Fibroblast of the aortic adventitia (primary cell): Measurements from ENCODE around the gene KRT2. TPM values are rescaled to one million over a fixed set of nuclear protein-coding genes. Genes with fewer than 3 reads are reported as not detected.

Experiments used
- DNase-seq: peaks from one replicate; pipeline ENCODE4 v3.0.0-alpha.2; 2010; ENCODE audit warnings: low read depth
- H3K4me3 ChIP-seq: 2 replicates; pipeline ENCODE4 v1.5.1; 2011; ENCODE audit warnings: low read depth, mild to moderate bottlenecking, control low read depth, low read length, moderate library complexity
- total RNA-seq: library from RNA; depleted of rRNA; stranded (reverse); fragments of >200 nt; gene quantifications from 2 replicates; pipeline ENCODE4 v1.2.3, GENCODE V29; 2012; ENCODE audit warnings: low replicate concordance
- TF ChIP-seq, protein P1 (sequence below): IDR thresholded peaks from 2 replicates; pipeline ENCODE4 v1.5.1; 2011; ENCODE audit warnings: mild to moderate bottlenecking, low read length, control low read depth, inconsistent platforms; ENCODE audit not compliant: insufficient read depth

The KRT2 gene
- total RNA-seq, 1 donor = not detected

DNA sequence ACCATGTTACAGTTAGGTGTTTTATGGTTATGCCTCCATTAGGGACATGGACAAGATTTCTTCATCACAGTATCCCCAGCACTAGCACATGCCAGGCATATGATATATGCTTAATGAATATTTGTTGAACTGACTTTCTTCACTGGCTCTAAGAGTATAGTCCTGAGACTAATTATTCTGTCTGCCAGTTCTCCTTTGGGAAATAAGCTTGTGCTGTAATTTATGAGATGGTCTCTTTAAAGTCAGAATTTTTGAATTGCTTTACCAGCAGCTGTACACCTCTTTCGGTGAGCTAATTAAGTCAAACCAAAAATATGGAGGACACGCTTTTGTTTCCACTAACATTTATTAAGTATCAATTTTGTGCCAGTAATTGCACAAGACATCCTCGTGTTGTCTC, 45.9 kb downstream of the KRT2 start:
- no peak for DNase-seq
- TF ChIP-seq, protein P1, sequence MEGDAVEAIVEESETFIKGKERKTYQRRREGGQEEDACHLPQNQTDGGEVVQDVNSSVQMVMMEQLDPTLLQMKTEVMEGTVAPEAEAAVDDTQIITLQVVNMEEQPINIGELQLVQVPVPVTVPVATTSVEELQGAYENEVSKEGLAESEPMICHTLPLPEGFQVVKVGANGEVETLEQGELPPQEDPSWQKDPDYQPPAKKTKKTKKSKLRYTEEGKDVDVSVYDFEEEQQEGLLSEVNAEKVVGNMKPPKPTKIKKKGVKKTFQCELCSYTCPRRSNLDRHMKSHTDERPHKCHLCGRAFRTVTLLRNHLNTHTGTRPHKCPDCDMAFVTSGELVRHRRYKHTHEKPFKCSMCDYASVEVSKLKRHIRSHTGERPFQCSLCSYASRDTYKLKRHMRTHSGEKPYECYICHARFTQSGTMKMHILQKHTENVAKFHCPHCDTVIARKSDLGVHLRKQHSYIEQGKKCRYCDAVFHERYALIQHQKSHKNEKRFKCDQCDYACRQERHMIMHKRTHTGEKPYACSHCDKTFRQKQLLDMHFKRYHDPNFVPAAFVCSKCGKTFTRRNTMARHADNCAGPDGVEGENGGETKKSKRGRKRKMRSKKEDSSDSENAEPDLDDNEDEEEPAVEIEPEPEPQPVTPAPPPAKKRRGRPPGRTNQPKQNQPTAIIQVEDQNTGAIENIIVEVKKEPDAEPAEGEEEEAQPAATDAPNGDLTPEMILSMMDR = no peak
- H3K4me3 ChIP-seq = no peak overlapping the region

DNA sequence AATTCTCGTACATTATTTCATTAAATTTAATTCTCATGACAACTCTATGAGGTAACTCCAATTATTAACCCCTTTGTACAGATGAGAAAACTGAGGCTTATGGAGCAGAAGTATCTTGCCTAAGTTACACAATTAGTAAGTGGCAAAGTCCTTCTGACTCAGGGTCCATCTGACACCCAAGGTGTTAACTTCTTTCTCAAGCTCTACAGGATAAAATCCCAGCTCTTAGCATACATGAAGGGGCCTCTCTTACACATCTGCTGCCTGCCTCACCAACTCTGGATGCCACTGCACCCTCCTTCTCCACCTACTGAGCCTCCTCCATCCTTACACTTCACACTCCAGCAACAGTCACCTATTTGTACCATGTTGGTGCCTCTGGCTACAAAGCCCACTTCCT, 46.5 kb downstream of the KRT2 start:
- no peak overlapping the region for H3K4me3 ChIP-seq
- TF ChIP-seq, protein P1 = no peak
- no peak for DNase-seq

DNA sequence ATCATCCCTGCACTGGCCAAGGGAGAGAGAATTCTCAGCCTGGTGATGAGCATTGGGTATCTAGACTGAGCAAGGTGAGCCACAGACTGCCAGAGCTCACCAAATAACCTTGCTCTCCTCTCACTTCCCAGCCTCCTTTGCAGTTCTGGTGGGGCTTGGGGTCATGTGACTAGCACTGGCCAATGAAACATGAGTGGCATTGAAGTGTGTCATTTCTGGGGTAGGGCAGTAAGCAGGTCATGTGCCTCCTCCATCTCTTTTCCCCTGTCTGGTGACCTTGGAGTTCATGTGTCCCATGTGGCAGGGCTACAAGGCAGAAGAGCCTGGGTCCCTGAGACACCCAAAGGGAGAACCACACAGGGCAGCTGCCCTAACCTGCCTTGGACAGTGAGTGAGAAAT, 47.2 kb downstream of the KRT2 start:
- DNase-seq = no peak
- no peak overlapping the region for H3K4me3 ChIP-seq
- TF ChIP-seq, protein P1 = no peak

DNA sequence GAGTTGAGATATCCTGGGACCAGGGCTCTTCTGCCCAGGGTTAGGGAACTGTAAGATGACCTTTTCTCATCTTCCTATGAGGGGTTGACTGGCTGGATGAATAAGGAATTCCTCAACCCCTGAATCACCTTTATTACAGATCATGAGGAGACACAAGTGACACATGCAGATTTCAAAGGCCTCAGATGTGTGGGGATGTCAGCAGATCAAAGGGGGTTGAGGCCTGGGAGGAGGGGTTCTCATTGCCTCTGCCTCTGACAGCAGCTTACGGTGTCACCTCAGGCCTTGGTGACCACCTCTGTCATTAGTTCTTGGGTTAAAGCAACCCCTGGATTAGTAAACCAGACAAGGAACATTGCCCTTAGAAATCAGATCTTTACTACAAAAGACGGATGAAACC, 48.7 kb downstream of the KRT2 start:
- H3K4me3 ChIP-seq = no peak overlapping the region
- TF ChIP-seq, protein P1 = no peak
- DNase-seq = no peak

DNA sequence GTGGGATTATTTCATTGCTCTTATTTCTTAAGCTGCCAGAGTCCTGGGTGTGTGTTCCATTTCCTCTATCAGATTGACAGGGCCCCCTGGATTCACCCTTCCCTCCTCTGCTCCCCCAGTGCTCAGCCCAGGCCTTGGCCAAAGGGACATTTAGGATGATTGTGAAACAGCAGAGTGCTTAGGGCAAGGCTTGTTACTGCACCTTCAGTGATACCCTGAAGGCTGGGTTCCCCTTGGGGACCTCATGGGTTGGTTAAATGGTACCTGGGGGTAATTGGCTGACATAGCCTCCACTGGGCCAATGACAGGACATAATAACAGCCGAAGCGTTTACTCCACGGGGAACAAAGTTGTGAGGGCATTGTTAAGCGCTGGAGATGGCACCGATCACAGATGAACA, 49.5 kb downstream of the KRT2 start:
- DNase-seq = no peak
- no peak overlapping the region for H3K4me3 ChIP-seq
- TF ChIP-seq, protein P1 = no peak

DNA sequence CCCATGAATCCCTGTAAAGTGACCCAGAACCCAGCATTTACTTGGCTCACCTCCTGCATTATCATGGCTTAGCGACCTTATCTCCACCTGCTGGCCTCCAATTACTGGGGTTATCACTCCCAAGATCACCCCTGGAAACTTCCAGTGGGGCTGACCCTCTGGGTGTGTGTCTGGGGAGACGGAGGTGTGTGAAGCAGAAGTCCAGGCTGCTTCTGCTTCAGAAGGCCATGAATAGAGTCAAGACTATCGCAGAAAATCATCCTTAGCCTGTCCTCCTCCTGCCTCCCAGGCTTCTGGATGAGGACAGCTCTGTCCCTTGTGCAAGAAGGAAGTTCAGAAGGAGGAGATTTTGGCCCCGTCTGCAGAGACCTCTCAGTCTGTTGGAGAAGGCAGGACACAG, 50.3 kb downstream of the KRT2 start:
- TF ChIP-seq, protein P1 = no peak
- H3K4me3 ChIP-seq = no peak overlapping the region
- no peak for DNase-seq

DNA sequence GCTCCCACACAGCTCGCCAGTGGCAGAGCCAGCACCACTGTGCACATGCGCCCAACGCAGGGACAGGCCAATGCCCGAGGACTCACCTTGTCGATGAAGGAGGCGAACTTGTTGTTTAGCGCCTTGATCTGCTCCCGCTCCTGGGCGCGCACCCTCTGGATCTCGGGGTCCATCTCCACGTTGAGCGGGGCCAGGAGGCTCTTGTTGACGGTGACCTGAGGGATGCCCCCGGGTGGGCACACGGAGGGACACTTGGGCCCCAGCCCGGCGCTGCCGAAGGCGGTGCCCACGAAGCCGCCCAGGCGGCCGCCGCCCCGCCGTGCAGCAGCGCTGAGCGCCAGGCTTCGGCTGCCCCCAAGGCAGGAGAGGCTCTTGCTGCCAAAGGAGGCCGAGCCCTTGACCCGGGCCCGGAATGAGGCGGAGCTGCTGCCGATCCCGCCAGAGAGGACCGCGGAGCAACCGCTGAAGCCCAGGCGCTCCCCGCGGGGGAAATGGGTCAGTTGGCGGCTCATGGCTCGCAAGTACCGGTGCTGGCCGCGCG, 51.0 kb downstream of the KRT2 start, which contains the start of gene KRT72:
TSS of gene KRT72 (minus strand) at position 523 of the 541 bp plus-strand sequence. CDS start at position 512, 11 bp downstream.
- TF ChIP-seq, protein P1 = no peak
- no peak for DNase-seq
- no peak within 1 kb of the TSS for H3K4me3 ChIP-seq
